DMS153 treated with DMSO at 0.1 percent for 48 hours (cell line): Measurements from ENCODE around the gene SORCS2.

Experiments used
- DNase-seq: peaks from one replicate; lab custom pipeline; 2025; ENCODE audit not compliant: unreplicated experiment; lab: John Stamatoyannopoulos, UW

Gene SORCS2

DNA sequence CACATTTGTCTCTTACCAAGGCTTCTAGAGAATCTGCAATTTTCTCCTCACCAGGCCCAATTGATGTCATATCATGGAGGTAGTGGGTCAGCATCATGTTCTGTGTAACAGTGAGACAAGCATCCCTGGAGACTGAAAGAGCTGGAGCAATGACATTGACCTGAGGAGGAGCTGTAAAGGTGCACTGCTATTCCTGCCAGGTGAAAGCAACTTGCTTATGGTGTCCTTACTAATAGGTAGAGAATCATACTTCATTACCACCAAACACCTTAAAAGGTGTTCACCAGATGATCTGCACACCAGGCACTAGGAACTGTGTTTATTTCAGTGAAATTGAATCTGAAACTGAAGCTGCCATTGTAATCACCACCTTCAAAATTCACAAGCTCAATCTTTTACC, 558.6 kb downstream of the SORCS2 start:
- no peak for DNase-seq

DNA sequence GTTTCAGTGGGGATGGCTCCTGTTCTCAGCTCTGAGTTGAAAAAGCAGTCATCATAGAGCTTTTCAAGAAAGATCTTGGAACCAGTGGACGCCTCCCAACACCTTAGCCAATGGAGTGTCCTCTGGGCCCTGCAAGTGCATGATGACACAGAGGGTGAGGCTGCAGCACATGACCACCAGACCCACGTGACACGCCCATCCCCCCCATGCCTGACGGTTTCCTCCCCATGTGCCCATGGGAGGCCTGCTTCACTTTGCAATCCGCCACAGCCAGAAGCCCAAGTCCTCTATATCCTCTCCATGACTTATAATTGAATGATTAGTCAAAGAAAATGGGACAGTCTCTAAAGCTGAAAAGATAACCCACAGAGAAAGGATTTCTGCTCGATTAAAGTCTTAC, 560.3 kb downstream of the SORCS2 start:
- no peak for DNase-seq

DNA sequence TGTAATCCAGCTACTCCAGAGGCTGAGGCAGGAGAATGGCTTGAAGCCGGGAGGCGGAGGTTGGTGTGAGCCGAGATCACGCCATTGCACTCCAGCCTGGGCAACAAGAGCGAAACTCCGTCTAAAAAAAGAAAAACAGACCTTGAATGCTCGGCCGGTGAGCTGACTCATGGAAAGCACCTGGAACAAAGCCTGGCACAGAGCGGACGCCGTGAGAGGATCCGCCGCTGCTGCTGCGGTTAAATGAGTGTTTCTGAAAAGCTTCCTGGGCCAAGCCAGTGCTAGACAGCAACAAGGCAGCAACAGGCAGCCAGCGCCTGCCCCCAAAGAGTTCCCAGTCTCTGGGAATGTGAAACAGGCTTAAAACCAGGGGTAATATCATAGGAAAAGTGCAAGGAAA, 560.9 kb downstream of the SORCS2 start:
- no peak for DNase-seq

DNA sequence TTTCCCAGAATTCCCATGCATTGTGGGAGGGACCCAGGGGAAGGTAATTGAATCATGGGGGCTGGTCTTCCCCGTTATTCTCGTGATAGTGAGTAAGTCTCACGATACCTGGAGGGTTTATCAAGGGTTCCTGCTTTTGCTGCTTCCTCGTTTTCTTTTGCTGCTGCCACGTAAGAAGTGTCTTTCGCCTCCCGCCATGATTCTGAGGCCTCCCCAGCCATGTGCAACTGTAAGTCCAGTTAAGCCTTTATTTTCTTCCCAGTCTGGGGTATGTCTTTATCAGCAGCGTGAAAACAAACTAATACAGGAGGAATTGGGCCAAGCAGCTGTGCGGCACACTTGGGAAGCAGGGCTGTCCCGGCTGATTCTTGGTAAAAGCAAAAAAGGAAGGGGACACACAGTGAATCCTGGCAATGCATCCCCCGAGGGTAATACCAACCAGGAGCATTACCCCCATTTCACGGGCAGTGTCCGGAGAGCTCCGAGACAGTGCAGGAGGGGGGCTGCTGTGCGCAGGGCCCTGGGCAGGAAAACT, 561.7 kb downstream of the SORCS2 start:
- DNase-seq: no peak

DNA sequence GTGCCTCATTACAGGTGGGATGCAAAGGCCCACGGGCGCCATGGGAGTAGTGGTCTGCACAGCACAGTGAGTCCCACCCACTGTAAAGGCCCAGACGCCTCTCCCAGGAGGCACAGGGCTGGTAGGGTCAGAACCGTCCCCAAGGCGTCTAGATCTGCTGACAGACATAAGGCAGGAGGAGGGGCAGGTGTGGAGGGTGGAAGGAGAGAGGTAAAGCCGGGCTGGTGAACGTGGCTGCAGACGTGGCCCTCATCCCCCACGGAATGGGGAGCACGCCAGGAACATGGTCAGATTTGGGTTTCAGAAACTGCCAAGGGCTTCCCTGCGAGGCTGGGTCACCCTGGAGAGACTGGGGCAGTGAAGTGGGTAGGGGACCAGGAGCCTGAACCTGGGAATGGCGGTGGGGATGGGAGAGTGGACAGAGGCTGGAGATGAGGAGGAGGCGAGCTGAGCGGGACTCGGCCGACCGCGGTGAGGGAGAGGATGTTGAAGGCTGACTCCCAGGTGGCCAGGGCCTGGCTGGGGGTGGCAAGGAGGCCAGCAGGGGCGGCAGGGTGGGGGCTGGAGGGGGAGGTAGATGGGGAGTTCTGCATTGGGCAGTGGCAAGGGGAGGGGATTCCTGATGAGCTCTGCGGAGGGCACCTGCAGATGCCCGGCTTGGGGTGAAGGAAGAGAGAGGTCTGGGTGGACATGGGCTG, 562.4 kb downstream of the SORCS2 start:
- no peak for DNase-seq

DNA sequence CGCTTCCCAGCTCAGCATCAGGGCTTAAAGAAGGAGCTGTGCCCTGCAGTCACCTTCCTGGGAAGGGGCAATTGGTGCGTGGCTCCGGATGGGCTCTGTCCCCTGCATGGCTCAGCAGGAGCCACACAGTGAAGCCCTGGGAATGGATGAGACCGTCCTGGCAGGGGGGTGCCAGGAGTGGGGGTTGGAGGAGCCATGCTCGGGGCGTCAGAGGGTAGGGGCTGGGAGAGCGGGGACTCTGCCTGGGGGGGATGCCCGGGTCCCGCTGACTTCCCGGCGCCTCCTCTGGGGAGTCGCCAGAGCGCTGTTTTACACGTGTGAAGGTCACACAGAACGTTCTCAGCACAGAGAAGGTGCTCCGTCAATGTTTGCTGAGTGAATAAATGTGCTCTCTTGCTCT, 563.2 kb downstream of the SORCS2 start:
- no peak for DNase-seq

DNA sequence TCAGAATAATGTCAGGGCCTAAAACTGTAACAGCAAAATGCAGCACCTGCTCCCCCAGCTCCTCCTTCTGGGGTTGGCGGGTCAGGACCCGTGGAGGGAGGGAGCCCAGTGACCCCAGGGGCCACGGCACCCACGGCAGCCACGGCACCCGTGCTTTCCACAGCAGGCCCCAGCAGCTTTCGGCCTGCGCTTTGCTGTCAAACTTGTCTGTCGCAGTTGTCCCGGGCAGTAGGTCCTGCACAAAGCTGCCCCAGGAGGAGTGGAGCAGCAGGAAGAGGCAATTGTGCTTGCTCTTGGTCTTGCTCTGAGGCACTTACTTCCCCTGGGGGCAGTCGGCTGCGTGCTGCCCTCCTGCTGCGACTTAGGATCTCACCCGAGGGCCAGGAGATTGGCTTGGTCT, 563.7 kb downstream of the SORCS2 start:
- DNase-seq: no peak

DNA sequence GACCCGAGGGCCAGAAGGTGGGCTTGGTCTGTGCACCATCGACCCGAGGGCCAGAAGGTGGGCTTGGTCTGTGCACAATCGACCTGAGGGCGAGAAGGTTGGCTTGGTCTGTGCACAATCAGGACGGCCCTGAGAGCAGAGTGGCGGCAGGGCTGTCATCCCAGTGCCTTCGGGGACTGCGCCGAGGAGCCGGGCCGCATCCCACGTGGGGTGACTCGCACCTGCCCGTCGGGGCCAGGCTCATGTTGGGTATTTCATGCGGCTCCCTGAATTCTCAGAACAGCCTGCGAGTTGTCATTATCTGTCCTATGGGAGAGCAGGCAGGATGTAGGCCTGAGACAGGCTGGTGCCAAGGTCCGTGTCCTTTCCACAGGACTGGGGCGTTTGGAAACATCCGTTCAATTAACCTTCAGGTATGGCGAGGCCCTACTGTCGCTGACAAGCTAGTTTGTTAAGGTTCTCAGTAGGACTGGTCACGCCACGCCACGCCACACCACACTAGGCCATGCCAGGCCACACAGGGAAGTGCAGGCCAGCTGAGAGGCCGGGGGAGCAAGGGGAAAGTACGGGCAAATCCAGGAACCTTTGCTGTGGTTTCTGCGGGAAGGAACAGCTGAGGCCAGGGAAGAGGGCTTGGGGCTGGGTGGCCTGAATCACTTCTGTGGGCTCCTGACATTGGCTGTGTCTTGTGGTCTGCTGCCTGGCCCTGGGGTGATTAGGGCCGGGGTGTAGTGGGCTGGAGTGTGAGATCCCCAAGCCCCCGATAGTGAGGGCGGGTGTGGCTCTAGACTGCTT, 564.4 kb downstream of the SORCS2 start:
- no peak for DNase-seq

DNA sequence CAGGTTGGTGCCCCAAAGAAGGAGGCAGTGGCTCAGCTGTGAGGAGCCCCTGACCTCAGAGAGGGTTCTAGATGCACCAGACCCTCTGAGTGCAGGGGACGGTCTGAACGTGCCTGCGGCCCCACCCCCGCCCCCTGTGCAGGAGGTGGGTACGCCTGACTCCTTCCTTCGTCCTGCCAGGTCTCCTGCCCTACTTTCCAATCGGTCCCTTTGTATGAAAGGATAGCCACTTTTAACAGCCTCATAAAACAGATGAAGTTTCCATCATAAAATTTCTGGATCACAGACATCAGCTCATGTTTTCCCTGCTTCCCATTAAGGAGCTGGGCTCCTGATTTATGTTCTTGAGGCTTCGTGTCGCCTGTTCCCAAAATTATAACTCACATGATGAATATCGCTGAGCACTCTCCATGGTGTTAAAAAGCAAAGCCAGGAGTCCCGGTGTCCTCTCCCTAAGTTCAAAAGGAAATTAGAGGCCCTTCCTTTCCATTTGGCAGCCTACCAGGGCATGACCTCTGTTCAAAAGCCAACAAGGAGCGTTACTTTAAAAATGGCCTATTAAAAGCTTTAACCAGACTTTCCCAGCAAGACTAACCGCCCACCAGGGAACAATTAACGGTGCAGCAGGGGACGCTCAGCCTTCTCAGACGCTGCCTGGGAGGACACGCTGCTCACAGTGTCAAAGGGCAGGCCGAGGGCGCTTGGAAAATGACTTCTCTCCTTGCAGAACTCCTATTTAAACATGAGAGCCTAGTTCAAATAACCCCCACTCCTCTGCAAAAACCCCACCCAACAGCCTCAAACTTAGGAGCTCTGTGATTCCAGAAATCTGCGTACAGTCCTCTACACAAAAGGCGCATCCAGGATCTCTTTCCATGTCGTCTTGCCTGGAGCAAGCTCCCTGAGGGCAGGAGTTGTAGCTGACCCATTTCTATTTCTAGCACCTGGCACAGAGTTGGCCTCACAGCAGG, 565.4 kb downstream of the SORCS2 start:
- DNase-seq: no peak

DNA sequence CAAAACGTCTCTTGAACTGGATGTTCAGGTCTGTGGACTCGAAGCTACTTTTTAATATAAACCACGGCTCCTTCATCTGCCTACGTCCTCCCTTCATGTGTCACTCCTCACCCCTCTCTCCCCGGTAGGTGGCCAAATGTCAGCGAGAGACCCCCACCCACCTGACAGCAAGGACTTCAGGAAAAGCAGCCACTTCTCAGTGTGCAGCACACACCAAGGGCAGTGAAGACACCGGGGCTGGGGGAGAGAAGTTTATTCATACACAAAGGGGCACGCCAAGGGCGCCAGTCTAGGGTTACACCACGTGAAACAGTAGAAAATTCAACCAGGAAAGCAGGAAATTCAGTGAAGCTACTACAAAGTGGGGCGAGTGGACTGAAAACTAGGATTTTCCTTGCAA, 566.1 kb downstream of the SORCS2 start:
- no peak for DNase-seq

DNA sequence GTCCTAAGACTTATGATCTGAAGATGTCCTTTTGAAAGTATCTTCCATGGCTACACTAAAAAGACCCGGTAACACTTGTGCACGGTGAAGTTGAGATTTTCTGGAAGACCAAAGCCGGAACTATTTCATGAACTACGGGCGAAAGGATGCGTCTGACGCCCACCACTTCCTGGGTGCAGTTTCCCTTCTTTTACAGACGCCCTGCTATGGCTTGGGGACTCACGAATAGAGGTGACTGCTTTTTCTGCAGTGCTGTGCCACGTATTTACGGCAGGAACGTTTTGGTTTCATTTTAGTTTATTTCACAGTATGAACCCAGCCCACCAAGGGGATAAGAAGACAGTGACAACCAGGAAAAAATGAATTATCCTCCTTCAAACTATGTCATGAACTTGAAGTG, 566.9 kb downstream of the SORCS2 start:
- no peak for DNase-seq

DNA sequence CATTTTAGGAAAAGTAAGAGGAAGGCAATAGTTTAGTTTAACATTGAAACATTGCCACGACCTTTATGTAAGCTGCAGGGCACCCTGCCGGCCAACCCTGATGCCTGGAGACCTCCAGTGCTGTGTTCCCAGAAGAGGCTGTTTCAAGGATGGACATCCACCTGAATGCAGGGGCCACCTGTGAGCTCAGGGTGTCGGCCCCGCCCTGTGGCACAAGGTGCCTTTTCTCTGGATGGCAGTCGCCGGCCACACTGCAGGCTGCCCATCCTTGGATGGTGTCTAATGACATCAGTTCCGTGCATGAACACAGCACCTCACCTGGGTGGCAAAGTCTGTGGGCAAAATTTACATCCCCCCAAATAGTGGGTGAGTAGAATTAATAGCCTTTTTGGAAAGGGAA, 567.3 kb downstream of the SORCS2 start:
- no peak for DNase-seq

DNA sequence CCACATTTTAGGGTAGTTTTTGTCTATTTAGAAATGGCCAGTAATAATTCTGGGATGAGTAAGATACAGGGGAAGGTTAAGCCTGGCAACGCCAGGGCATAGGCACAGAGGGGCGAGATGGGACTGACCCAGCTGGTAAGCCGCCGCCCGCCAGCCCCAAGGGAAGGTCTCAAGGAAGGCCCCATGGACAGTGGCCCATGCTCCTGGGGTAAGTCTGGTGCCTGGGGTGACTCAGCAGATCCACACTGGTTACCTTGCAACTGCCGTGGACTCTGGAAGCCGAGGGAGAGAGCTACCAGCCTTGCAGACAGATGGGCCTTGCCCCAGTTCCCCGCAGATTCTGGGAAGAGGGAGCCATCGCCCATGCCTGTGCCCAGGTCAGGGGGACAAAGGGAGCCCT, 567.9 kb downstream of the SORCS2 start:
- DNase-seq: no peak

DNA sequence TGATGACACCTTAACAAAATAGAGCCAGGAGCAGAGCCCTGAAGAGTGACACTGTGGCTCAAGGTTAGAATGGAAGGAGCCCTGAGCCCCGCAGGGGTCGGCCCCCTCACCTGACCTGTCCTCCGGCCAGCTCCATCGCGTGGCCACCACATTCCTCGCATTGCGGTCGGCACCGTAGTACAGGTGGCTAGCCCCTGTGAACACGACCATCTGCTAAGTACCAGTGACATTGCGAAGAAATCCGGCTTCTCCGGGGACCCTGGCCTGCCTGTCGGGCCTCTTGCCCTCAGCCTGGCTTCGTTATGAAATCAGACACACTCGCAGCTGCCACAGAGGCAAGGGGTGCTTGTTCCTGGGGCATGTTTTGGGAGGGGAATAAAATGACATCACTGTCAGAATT, 568.4 kb downstream of the SORCS2 start:
- DNase-seq: no peak

DNA sequence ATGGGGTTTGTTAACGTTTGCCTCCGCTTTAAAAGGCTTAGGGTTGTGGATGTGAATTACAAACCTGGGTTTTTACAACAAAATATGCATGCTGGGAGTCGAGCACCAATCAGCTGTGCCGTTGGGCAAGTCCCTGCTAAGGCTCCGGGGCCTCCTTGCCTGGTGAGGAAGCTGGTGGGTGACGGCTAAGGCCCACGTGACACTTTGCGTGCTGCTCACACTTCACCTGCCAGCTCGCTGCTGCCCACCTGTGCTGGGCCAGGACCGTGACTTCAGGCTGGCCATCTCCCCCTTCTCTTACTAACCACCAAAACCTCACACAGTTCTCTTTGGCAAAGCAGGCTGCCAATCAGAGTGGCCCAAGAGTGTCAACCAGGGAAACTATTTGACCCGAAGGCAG, 569.0 kb downstream of the SORCS2 start:
- no peak for DNase-seq

DNA sequence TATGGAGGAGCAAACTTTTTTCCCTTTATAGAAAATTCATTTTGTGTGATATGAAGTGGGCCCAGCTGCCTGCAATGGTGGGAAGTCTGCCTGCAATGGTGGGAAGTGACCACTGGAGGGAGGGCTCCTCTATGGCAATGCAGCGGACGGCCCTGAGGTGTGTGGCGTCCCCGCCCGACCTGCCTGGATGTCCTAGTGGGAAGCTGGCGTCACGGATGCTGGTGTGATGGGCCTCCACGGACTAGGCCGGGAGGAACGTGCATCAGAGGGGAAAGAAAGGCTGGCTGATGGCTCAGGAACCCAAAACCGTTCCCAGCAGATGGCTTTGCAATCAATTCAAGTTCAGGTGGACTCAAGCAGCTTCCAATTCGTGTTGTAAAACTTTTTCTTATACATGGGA, 569.4 kb downstream of the SORCS2 start:
- no peak for DNase-seq

DNA sequence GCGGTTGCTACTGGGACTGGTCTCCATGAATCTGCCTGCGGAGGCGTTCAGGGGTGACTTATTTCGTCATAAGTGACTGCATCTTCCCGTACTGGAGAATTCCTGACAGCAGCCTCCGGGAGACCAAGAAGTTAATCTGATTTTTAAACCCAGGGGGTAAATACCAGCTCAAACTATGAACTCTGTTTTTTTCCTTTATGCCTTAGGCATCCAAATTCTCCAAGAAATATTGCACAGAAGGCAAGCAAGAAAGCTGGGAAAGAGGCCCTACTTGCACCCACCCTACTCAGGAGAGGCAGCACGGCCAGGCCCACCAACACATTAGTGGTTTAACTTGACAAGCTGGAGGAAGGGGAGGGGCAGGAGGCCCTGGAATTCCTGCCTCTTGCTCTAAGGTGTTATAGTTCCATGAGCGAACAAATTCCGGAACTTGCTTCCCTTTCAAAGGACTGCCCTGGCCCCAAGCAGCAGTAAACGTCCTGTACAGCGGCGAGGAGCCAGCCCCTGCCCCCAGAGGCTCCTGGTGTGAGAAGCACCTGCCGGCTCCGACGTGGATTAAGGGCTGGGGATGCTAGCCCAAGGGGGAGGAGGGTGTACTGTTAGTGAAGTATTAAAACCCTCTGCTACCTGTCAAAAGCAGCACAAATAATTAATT, 570.2 kb downstream of the SORCS2 start:
- no peak for DNase-seq

DNA sequence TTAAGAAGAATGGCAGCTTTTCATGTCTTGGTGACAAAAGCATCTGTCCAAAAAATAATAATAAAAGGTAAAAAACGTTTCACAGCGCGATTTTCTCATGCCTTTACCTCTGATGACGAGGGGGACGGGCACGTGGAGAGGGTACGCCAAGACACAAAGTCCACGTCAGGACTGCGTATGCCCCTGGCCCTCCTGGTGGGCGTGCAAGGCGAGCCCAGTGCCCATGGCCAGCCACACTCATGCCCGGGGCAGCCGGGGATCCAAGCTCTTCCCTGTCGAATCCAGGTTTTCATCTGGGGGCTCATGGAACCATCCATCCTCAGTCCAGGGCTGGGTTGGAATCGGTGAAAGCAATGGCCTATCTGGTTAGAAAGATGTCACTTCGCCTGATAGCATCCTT, 570.8 kb downstream of the SORCS2 start:
- DNase-seq: no peak

DNA sequence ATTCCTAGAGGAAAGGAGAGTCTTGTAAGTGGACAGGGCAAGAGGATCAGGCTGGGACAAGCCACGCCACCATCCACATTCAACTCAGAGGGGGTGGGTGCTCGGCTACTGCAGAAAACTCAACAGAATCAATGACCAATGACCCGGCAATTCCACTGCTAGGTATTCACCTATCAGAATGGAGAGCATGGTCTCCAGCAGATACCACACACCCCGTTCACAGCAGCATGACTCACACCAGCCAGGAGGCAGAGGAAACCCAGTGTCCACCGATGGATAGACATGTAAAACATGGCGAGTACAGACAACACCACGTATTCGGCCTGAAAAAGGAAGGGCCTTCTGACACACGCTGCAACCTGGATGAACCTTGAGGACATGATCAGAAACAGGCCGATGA, 571.5 kb downstream of the SORCS2 start:
- no peak for DNase-seq

DNA sequence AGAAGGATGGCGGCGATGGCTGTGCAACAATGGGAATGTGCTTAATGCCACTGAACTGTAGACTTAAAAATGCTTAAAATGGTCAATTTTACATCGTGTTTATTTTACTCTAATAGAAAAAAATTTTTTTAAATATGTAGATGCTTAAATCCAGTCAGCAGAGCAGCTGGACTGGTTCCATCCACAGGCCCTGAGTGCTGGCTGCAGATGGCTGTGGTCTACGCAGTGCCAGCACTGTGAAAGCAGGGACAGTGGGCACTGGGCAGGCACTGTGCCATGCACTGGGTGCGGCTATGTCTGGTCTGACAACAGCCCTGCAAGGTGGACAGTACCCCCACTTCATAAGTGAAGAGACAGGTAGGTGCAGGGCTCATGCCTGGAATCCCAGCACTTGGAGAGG, 572.1 kb downstream of the SORCS2 start:
- DNase-seq: no peak

DNA sequence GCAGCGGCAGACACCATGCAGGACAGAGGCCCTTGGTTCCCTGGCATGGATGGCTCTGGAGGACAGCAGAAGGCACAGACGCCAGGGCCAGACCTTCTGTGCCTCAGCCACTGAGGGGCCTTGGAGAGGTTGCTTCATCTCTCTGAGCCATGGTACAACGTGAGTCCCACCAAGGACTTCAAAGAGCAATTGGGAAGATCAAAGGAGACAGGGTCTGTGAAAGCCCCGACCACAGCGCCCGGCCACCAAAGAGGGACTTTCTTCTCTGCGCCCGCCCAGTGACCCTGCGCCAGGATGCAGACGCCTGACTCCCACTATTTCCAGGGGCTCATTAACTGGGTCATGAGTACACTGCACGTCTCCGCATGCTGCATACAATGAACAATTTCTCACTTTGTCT, 573.3 kb downstream of the SORCS2 start:
- no peak for DNase-seq
